Heart left ventricle (tissue), 13 donors: Measurements from ENCODE around the gene GRID2IP.

ENCODE experiments used
- CTCF ChIP-seq, 12 donors: fragments of 200-600 bp; sonication (generic) in 4 of 12; IDR thresholded peaks; one replicate each; pipeline versions ENCODE4 v1.5.0 to v1.8.0; 2018 to 2022; ENCODE audit warnings: antibody characterized with exemption in 12 of 12, mild to moderate bottlenecking in 5 of 12
- POLR2A ChIP-seq, 2 donors: fragments of 450-650 bp; IDR thresholded peaks; one replicate each; pipeline ENCODE4 v1.6.1; 2017; ENCODE audit warnings: antibody characterized with exemption in 2 of 2, mild to moderate bottlenecking in 2 of 2, moderate library complexity in 2 of 2
- donor health status: ischemic (EF 13 %, LVEDD 7.1; RV severe dilation, severe dysfunction).
- donor health status: DM: no; HTN: yes; CAD: no.
- donor health status: DM: no; HTN: no; CAD: no.
- donor health status: ischemic (EF 25% LVEDD 6.9; RV normal size, moderate dysfunction).
- donor health status: ischemic (EF 25% LVEDD 5.7; RV mildly dilated, moderate dysfunction).
- donor health status: ischemic (EF 35%, LVEDD 5.7; RV mildly dilated, moderate dysfunction).
- donor health status: nonischemic (EF 11% LVEDD 7.7; RV severe dilation, severe dysfunction).
- donor health status: DM: yes; HTN: yes; CAD: no.
- donor health status: PGD.
- donor health status: ischemic (EF 29% LVEDD 5.4; RV normal size, mild dysfunction).
- donor health status: nonischemic (EF 23%, LVEDD 6.1; RV moderate dilation, normal function).

GRCh38 chr7:6478186-6478585 lies 73.1 kb downstream of the GRID2IP start:
- TF ChIP-seq CTCF (IDR thresholded peaks at IDR 0.05) (no peak), POLR2A (IDR thresholded peaks at IDR 0.05) (no peak)
